ENCODE data around the gene SLC16A1.
A peak's percentile ranks its signal among the peaks of the same experiment; 100 is the strongest.
"Not testable (repeated sequence)": the region's sequence is repeated elsewhere in the genome, so short reads cannot be mapped to it uniquely, and the experiment has no call there.

The SLC16A1 gene, protein sequence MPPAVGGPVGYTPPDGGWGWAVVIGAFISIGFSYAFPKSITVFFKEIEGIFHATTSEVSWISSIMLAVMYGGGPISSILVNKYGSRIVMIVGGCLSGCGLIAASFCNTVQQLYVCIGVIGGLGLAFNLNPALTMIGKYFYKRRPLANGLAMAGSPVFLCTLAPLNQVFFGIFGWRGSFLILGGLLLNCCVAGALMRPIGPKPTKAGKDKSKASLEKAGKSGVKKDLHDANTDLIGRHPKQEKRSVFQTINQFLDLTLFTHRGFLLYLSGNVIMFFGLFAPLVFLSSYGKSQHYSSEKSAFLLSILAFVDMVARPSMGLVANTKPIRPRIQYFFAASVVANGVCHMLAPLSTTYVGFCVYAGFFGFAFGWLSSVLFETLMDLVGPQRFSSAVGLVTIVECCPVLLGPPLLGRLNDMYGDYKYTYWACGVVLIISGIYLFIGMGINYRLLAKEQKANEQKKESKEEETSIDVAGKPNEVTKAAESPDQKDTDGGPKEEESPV

DNA sequence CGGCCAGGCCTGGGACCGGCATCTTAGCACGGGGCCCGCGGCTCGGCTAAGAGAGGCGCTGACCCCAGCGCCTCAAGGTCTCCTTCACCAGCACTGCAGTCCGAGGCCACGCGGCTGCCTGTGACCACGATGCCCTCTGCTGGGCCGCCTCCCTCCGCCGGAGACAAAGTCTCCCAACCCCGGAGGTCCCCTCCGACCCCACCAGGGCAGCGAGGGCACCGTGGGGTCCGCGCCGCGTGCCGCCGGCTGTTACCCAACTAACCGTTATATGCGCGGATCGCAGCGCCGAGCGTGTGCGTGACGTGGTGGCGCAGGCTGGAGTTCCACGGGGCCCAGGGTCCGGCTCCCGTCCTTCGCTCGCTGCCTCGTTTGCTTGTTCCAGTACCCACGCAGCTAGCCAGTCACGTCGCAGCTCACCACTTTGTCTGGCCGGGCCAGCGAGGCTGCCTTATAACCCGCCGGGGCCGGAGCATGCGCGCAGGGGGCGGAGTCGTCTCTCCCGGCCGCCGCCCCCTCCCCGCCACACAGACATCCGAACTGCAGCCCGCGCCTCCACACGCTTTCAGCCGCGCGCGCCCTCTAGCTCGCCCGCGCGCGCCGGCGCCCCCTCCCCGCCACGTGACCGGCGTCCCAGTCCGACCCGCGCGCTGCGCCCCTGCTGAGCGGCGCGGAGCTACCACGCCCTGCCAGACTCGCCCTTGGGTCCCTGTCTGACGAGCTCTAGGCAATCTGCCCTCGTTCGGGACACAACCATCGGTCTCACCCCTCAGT, at the start of gene SLC16A1:
Gene SLC16A1, minus strand, starts transcription at position 424 of the 771 bp plus-strand sequence. CDS start 26,888 bp downstream, outside the sequence.
- DNase-seq (ENCODE audit: low read depth, low spot score), result peak; percentile 78

DNA sequence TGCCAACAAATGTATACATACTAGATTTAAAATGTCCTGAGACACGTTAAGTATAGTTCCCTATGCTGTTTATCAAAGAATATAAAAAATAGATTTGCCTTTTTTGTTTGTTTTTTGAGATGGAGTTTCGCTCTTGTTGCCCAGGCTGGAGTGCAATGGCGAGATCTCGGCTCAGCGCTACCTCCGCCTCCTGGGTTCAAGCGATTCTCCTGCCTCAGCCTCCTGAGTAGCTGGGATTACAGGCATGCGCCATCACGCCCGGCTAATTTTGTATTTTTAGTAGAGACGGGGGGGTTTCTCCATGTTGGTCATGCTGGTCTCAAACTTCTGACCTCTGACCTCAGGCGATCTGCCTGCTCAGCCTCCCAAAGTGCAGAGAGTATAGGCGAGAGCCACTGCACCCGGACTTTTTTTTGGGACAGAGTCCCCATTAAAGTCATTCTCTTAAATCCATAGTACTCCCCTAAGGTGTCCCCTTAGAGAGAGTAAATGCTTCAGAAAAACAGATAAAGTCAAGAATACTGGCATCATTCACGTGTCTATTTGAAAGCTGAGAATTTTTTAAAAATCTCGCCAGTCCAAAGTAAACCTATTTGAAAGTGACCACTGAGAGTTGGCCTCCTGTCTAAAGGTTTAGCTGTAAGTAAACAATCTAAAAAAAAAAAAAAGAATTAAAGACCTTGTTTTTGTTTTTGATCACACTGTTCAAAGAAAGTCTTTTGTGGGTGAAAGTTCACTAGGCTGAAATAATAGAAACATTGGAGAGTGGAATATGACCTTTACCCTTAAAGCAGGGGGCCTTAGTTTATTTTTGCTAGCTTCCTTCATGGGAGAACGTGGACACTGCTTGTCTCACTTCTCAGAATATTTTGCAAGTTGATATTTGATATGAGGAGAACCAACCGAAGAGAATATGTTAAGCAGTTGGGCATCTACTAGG, 48.0 kb upstream of the SLC16A1 start:
- DNase-seq (ENCODE audit: low read depth, low spot score), result peak; percentile 51

DNA sequence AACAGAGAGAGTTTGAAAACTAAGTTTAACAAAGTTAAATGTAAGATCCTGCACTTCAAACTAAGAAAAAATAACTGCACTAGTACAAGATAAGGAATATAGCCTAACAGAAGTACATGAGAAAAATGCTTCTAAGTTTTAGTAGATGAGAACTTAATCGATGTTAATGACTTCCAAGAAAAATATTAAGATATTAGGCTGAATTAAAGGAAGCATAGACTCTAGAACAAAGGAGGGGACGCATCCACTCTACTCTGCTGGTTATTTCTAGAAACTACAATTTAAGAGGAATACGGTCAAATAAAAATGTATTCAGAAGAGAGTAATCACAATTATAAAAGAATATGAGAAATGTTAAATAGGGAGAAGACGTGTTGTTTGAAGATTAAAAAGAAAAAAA, 46.3 kb upstream of the SLC16A1 start:
- no peak for DNase-seq (ENCODE audit: low read depth, low spot score)

DNA sequence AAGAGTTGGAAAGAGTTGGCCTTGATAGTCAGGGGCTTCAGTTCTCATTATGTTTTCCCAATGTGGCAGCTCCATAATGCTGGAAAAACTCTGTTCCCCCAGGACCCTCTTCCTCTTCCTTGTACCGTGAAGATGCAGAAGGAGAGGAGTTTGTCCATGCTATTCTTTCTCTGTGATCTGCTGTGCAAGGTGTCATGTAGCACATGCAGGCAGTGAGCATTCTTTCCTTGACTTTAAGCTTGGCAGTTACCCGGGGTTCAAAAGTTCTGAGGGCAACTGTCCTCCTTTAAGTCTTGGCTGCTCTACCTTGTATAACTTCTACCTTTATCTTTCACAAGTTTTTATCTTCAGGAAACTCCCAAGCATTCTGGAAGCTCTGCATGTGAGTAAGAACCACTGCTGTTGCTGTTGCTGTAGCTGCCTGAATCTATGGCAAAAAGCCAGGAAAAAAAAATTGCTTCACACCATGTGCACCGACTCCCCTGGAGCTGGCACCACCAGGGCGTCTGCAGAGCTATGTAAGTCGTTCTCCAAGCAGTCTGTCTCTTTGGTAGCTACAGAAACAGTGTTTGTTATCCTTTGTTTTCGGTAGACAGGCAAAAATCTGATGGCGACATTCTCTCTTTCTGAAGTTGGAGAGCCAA, 42.7 kb upstream of the SLC16A1 start:
- peak; percentile 49 for DNase-seq (ENCODE audit: low read depth, low spot score)

DNA sequence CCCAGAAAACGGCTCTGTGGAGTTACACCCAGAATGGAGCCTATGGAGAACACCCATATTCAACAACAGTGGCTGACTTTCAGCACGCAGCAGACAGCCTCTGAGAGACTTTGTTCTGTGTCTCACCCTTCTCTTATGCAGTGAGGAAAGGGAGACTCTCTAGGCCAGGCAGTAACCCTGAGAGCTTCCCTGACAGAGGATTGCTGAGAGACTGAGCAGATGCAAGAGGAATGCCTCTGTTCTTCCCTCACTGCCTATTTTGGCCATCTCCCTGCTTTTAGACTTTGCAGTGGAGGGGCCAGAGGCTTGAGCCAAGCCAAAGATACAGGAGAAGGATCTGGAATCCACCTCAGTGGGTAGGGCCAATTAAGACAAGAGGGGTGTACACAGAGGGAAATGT, 41.8 kb upstream of the SLC16A1 start:
- no peak for DNase-seq (ENCODE audit: low read depth, low spot score)

- DNase-seq (ENCODE audit: low read depth, low spot score), result no peak
Measured at GRCh38 chr1:112995890-112996289, 39.9 kb upstream of the SLC16A1 start.

GRCh38 chr1:112995021-112995420, 39.0 kb upstream of the SLC16A1 start:
- not testable (repeated sequence) for DNase-seq (ENCODE audit: low read depth, low spot score)

GRCh38 chr1:112992780-112993179, 36.8 kb upstream of the SLC16A1 start:
- DNase-seq (ENCODE audit: low read depth, low spot score), result no peak

DNA sequence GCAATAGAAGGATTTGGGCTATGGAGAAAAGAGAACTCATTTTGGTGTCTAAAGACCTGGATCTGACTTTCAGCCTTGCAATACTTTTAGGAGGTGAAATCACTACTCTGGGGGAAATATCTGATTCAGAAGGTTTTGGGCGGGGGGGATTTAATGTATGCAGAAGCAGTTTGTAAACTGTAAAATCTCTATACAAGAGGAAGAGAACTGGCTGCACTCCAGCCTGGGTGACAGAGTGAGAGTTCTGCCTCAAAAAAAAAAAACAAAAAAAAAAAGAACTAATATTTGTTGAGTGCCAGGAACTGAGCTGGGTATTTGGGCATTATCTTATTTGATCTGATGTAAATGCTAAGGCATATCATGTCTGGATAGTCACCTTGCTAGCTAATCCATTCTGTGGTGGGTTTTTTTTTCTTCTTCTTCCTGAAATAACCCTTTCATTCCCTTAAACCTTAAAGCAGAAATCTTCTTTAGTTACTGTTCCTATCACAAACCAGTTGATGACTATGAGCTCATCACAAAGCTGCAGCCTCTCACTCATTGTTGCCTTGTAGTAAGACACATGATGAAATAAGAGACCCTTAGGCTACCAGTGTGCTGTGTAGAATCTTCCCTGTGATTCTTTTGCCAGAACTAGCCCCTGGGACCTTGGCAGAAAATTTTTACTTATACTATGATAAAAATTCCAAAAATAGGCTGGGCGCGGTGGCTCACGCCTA, 35.6 kb upstream of the SLC16A1 start:
- DNase-seq (ENCODE audit: low read depth, low spot score), result no peak

DNA sequence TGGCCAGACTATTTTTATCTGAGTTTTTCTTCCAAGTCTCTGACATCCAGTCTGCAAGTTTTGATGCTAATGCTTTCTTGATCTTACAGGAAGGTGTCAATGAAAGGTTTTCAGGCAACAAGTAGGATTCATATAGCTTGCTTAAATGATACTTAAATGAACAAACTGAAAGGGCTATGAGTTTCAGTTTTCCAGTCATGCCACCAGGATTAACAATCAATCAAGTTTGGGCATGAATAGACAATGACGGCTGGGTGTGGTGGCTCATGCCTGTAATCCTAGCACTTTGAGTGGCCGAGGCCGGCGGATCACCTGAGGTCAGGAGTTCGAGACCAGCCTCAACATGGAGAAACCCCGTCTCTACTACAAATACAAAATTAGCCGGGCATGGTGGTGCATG, 34.3 kb upstream of the SLC16A1 start:
- DNase-seq (ENCODE audit: low read depth, low spot score), result no peak

GRCh38 chr1:112988367-112988766, 32.4 kb upstream of the SLC16A1 start:
- no peak for DNase-seq (ENCODE audit: low read depth, low spot score)

- DNase-seq (ENCODE audit: low read depth, low spot score), result no peak
Measured at GRCh38 chr1:112985123-112985522, 29.1 kb upstream of the SLC16A1 start.

DNA sequence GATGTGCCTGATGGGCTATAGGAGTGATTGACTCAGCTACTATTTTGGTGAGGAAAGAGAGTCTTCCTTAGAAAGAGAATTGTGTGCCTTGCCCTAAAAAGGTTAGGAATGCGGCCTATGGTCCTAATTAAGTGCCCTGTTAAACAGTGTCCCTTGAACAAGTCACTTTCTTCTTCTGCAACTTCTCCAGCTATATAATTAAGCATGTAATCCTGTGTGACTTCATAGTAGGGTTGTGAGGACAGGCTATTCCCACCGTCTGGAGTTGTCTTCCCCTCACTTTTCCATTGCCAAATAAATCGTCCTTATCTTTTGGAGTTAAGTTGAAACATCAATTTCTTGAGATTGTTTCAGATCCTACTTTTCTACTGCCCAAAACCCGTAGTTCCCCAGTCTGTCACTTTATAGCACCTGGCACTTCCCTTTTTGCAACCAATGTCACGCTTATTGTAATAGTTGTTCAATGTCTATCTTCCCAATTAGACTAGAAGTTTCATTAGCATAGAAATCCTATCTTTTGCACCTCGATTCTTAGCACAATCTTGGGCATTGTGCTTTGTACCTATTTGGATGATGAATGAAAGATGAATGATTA, 27.6 kb upstream of the SLC16A1 start:
- no peak for DNase-seq (ENCODE audit: low read depth, low spot score)

- DNase-seq (ENCODE audit: low read depth, low spot score), result no peak
Measured at GRCh38 chr1:112982853-112983536, 27.0 kb upstream of the SLC16A1 start.

DNA sequence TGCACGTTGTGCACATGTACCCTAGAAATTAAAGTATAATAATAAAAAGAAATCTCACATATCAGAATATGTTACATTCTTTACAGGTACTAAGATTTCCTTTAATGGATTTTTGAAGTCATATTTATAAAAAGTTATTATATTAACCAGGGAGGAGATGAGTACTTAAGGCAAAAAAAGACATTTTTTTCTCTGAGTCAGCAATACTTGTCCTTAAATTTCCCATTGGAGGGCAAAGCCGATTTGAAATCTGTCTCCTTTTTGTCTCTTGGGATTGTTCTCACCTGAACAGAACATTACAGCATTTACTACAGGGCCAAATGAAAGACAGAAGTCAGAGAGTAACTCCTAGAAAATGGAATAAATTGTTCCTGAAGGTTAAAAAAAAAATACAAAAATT, 26.3 kb upstream of the SLC16A1 start:
- no peak for DNase-seq (ENCODE audit: low read depth, low spot score)

DNA sequence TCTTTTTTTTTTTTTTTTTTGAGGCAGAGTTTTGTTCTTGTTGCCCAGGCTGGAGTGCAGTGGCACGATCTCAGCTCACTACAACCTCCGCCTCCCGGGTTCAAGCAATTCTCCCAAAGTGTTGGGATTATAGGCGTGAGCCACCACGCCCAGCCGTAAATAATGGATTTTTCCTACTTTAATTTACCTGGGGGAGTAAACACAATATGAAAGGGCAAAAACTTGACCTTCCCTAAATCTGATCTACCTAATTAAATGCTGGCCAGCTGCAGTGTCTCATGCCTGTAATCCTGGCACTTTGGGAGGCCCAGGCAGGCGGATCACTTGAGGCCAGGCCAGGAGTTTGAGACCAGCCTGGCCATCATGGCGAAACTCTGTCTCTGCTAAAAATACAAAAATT, 25.8 kb upstream of the SLC16A1 start:
- not testable (repeated sequence) for DNase-seq (ENCODE audit: low read depth, low spot score)

GRCh38 chr1:112981426-112981825, 25.4 kb upstream of the SLC16A1 start:
- no peak for DNase-seq (ENCODE audit: low read depth, low spot score)

DNA sequence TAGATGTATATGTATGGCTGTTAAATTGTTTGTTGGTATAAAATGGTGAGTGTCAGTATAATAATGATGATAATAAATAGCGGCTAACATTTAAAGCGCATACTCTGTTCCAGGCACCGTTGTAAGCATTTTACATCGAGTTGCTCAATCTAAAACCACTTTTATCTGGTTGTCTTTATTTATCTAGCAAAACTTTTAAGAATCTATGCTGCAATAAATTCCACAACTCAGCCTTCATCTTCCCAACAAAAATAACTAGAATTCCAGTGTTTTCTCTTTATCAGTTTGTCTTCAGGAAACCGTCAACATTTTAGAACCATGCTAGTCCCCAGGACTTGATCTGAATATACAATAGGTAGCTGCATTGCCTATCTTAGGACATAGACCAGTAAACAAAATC, 19.3 kb upstream of the SLC16A1 start:
- DNase-seq (ENCODE audit: low read depth, low spot score), result no peak

DNA sequence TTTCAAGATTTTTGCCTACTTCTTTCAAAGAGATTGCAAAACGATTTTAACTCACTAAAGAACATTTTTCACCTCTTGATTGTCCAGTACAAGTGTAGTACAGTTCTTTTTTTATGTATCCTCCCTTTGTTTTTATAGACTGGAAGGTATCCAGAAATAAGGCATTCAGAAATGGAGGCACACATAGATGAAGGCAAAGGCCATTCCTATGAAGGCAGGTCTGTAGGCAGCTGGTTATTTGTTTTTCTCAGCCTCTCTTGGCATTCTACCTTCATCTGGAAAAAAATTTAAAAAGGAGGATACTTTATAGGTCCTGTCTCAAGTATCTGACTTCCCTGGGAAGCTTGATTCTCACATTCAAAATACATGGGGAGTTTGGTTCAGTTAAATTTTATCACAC, 18.6 kb upstream of the SLC16A1 start:
- no peak for DNase-seq (ENCODE audit: low read depth, low spot score)
